ENCODE results near the gene ABHD14A.

DNA sequence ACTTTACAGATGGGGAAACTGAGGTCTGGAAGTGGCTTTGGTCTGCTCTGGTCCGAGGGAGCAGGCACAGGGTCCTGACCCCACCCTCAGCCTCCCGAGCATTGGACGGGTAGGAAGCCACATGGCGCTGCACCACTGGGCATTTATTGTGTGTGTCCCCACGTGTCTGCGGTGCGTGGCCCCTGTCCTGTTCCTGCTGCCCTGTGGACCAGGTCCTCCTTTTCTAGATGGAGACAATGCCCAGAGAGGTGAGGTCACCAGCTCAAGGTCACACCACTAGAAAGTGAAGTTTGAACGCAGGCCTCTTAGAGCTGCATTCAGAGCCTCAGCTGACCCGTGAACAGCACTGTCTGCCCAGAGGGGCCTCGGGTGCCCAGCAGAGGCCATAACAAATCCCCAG lies 54.7 kb downstream of the ABHD14A start:
- TF ChIP-seq, protein P1, sequence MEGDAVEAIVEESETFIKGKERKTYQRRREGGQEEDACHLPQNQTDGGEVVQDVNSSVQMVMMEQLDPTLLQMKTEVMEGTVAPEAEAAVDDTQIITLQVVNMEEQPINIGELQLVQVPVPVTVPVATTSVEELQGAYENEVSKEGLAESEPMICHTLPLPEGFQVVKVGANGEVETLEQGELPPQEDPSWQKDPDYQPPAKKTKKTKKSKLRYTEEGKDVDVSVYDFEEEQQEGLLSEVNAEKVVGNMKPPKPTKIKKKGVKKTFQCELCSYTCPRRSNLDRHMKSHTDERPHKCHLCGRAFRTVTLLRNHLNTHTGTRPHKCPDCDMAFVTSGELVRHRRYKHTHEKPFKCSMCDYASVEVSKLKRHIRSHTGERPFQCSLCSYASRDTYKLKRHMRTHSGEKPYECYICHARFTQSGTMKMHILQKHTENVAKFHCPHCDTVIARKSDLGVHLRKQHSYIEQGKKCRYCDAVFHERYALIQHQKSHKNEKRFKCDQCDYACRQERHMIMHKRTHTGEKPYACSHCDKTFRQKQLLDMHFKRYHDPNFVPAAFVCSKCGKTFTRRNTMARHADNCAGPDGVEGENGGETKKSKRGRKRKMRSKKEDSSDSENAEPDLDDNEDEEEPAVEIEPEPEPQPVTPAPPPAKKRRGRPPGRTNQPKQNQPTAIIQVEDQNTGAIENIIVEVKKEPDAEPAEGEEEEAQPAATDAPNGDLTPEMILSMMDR (conservative IDR thresholded peaks at IDR 0.05 in 1 of 2, IDR thresholded peaks at IDR 0.05 in 1 of 2; ENCODE audit: extremely low read depth in 1 of 2, insufficient read depth in 1 of 2, low read depth in 1 of 2, low read length in 2 of 2): no peak
- TF ChIP-seq EZH2 (IDR thresholded peaks at IDR 0.05; ENCODE audit: borderline replicate concordance, low read length): no peak

Measured in mammary epithelial cell (primary cell).